ENCODE data around the gene CABCOCO1. TPM values are rescaled to one million over a fixed set of nuclear protein-coding genes. Genes with fewer than 3 reads are reported as not detected.

The CABCOCO1 gene
- total RNA-seq (2022) (not detected in 2 replicates), Bru-seq, nascent RNA (percentile 16 among the genes with signal in this experiment), BruChase-seq, experiment 1, labeled RNA remaining after a 6-hour chase (percentile 8 among the genes with signal in this experiment), BruChase-seq, experiment 2, labeled RNA remaining after a 2-hour chase (percentile 11 among the genes with signal in this experiment)
- long read RNA-seq, partial matches to known transcripts = 0 of 3 reads
- long read RNA-seq, other reads (novel, unspliced or antisense) = 1 of 3 reads

GRCh38 chr10:61662794-61663259 is at the start of gene CABCOCO1:
TSS of gene CABCOCO1 (plus strand) at chr10:61662929. CDS start at chr10:61662973, 44 bp downstream.
- Mint-ChIP-seq H3K4me3 (ENCODE audit: unreplicated experiment) (peak within 1 kb of the TSS; percentile 57), H3K27ac (ENCODE audit: low read depth, unreplicated experiment) (no peak within 1 kb of the TSS), H3K27me3 (ENCODE audit: insufficient read depth, unreplicated experiment) (no peaks in the 10 kb centered on the region), H3K36me3 (ENCODE audit: insufficient read depth, unreplicated experiment) (no peaks in the 10 kb centered on the region), H3K4me1 (ENCODE audit: insufficient read depth, unreplicated experiment) (no peaks in the 10 kb centered on the region), H3K9me3 (ENCODE audit: unreplicated experiment) (no peaks in the 10 kb centered on the region)
- DNase-seq (ENCODE audit: unreplicated experiment) = peak; percentile 43
- ChIA-PET CTCF (interaction anchor here (1.1 to 1.3 kb wide), 2 partner anchors 66 to 89 kb away, joined by 3 to 5 read pairs; no protein-coding TSS in a partner anchor), POLR2A (no interaction called here)
- no peak for TF ChIP-seq CTCF (IDR thresholded peaks at IDR 0.05; ENCODE audit: unreplicated experiment)
- intact Hi-C loops (cut with micrococcal nuclease) = no loop called here
- no TSS peak for BruUV-seq (replicated peaks)

- no TSS peak for BruUV-seq (replicated peaks)
- Mint-ChIP-seq H3K4me3 (ENCODE audit: unreplicated experiment) (no peak overlapping the region), H3K27me3 (ENCODE audit: insufficient read depth, unreplicated experiment) (no peaks in the 10 kb centered on the region), H3K27ac (ENCODE audit: low read depth, unreplicated experiment) (no peak overlapping the region), H3K9me3 (ENCODE audit: unreplicated experiment) (no peaks in the 10 kb centered on the region), H3K36me3 (ENCODE audit: insufficient read depth, unreplicated experiment) (no peaks in the 10 kb centered on the region), H3K4me1 (ENCODE audit: insufficient read depth, unreplicated experiment) (peaks cover 32% of the 10 kb centered on the region)
- ChIA-PET POLR2A (interaction anchor here (0.6 to 3.1 kb wide), 6 partner anchors 12 to 379 kb away, joined by 3 to 8 read pairs (median 4); no protein-coding TSS in a partner anchor), CTCF (interaction anchor here (0.6 kb wide), 2 partner anchors 40 to 439 kb away, joined by 4 to 6 read pairs; no protein-coding TSS in a partner anchor)
- intact Hi-C loops (cut with micrococcal nuclease) = loop anchor here (5.0 kb wide), 1 partner anchor 881 kb away; no protein-coding TSS in a partner anchor
- no peak for DNase-seq (ENCODE audit: unreplicated experiment)
- no peak for TF ChIP-seq CTCF (IDR thresholded peaks at IDR 0.05; ENCODE audit: unreplicated experiment)
Measured at GRCh38 chr10:61613665-61614064, 49.1 kb upstream of the CABCOCO1 start.

GRCh38 chr10:61616611-61617010 is 46.1 kb upstream of the CABCOCO1 start:
- H3K27ac Mint-ChIP-seq (ENCODE audit: low read depth, unreplicated experiment) = no peak overlapping the region
- H3K27me3 Mint-ChIP-seq (ENCODE audit: insufficient read depth, unreplicated experiment) = no peaks in the 10 kb centered on the region
- no peak for DNase-seq (ENCODE audit: unreplicated experiment)
- H3K36me3 Mint-ChIP-seq (ENCODE audit: insufficient read depth, unreplicated experiment) = no peaks in the 10 kb centered on the region
- no peak for TF ChIP-seq CTCF (IDR thresholded peaks at IDR 0.05; ENCODE audit: unreplicated experiment)
- ChIA-PET CTCF (interaction anchor here (0.7 kb wide), 1 partner anchor 963 kb away, joined by 3 read pairs; no protein-coding TSS in a partner anchor), POLR2A (no interaction called here)
- no TSS peak for BruUV-seq (replicated peaks)
- no peak overlapping the region for H3K4me3 Mint-ChIP-seq (ENCODE audit: unreplicated experiment)
- intact Hi-C loops (cut with micrococcal nuclease) = no loop called here
- H3K9me3 Mint-ChIP-seq (ENCODE audit: unreplicated experiment) = no peaks in the 10 kb centered on the region
- H3K4me1 Mint-ChIP-seq (ENCODE audit: insufficient read depth, unreplicated experiment) = peaks cover 17% of the 10 kb centered on the region

- Mint-ChIP-seq H3K4me1 (ENCODE audit: insufficient read depth, unreplicated experiment) (peaks cover 11% of the 10 kb centered on the region), H3K36me3 (ENCODE audit: insufficient read depth, unreplicated experiment) (no peaks in the 10 kb centered on the region), H3K27me3 (ENCODE audit: insufficient read depth, unreplicated experiment) (no peaks in the 10 kb centered on the region), H3K4me3 (ENCODE audit: unreplicated experiment) (no peak overlapping the region), H3K27ac (ENCODE audit: low read depth, unreplicated experiment) (no peak overlapping the region), H3K9me3 (ENCODE audit: unreplicated experiment) (no peaks in the 10 kb centered on the region)
- CTCF ChIA-PET = interaction anchor here (0.9 to 1.6 kb wide), 2 partner anchors 55 to 116 kb away, joined by 3 to 4 read pairs; no protein-coding TSS in a partner anchor
- no TSS peak for BruUV-seq (replicated peaks)
- no peak for DNase-seq (ENCODE audit: unreplicated experiment)
- POLR2A ChIA-PET = no interaction called here
- intact Hi-C loops (cut with micrococcal nuclease) = no loop called here
- TF ChIP-seq CTCF (IDR thresholded peaks at IDR 0.05; ENCODE audit: unreplicated experiment) = no peak
Measured at GRCh38 chr10:61617180-61617579, 45.5 kb upstream of the CABCOCO1 start.
